HG03280 (cell line): ENCODE data around the gene RPN2.

Experiments used
- ATAC-seq: cut with Tn5 transposase; IDR thresholded peaks from one replicate; pipeline ENCODE4 v1.9.1; 2021; ENCODE audit warnings: mild to moderate bottlenecking, moderate library complexity; ENCODE audit not compliant: unreplicated experiment

RPN2 gene

GRCh38 chr20:37179683-37180524 lies 774 bp downstream of the RPN2 start:
- no peak for ATAC-seq

- no peak for ATAC-seq
These were observed 6.6 kb downstream of the RPN2 start for GRCh38 chr20:37185686-37186085.

GRCh38 chr20:37188787-37189186 lies 9.7 kb downstream of the RPN2 start:
- no peak for ATAC-seq

GRCh38 chr20:37189416-37190016 lies 10.4 kb downstream of the RPN2 start:
- ATAC-seq: no peak

- ATAC-seq: no peak
These were observed 11.4 kb downstream of the RPN2 start for GRCh38 chr20:37190354-37191112.

- ATAC-seq: no peak
These were observed 13.2 kb downstream of the RPN2 start for GRCh38 chr20:37192137-37192854.

- ATAC-seq: no peak
These were observed 14.1 kb downstream of the RPN2 start for GRCh38 chr20:37193226-37193625.

- ATAC-seq: no peak
These were observed 14.7 kb downstream of the RPN2 start for GRCh38 chr20:37193821-37194220.

- ATAC-seq: no peak
These were observed 15.7 kb downstream of the RPN2 start for GRCh38 chr20:37194621-37195417.

- no peak for ATAC-seq
These were observed 20.0 kb downstream of the RPN2 start for GRCh38 chr20:37198932-37199660.

GRCh38 chr20:37200376-37200775 lies 21.2 kb downstream of the RPN2 start:
- ATAC-seq: no peak

- no peak for ATAC-seq
These were observed 22.0 kb downstream of the RPN2 start for GRCh38 chr20:37200926-37201826.

- no peak for ATAC-seq
These were observed 22.7 kb downstream of the RPN2 start for GRCh38 chr20:37201827-37202162.

- ATAC-seq: no peak
These were observed 23.3 kb downstream of the RPN2 start for GRCh38 chr20:37202267-37202943.

- no peak for ATAC-seq
These were observed 24.9 kb downstream of the RPN2 start for GRCh38 chr20:37204056-37204455.

GRCh38 chr20:37205130-37205529 lies 26.0 kb downstream of the RPN2 start:
- no peak for ATAC-seq

- no peak for ATAC-seq
These were observed 26.7 kb downstream of the RPN2 start for GRCh38 chr20:37205794-37206193.

GRCh38 chr20:37207171-37207570 lies 28.0 kb downstream of the RPN2 start:
- no peak for ATAC-seq
